ENCODE data around the gene HTR5A.
A peak's percentile ranks its signal among the peaks of the same experiment; 100 is the strongest.
"Not testable (repeated sequence)": the region's sequence is repeated elsewhere in the genome, so short reads cannot be mapped to it uniquely, and the experiment has no call there.

Gene HTR5A

DNA sequence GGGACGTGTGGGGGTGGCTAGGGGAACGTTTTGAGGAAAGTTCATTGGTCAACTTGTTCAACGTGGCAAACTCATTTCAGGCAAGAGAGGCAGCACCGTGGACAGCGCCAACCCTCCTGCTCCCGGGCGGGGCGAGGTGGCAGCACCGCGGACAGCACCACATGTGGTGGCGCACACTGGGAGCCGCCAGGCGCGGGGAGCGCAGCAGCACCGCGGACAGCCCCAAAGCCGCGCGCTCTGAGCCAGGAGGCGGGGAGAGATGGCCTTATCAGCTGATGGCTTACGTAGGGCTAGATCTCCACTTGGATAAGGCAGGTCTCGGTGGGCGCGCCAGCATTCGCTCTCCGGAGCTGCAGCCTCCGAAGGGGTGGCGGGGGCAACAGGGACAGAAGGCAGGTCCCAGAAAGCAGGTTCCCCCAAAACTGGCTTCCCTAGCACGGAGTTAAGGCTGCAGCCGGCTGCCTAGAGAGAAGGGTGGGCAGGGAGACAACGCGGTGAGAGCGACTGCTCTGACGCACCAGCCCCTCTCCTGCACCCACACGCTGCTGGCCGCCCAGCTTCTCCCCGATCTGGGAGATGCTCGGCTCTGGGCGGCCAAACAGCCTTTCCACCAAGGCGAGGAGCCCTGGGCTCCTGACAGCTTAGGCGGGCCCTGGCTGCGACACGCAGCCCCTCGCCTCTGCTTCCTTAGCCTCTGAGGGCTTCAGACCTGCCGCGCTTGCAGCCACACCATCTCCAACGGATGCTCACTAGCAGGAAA, at the start of gene HTR5A:
HTR5A (plus strand) TSS at position 333 of the 760 bp plus-strand sequence. CDS start 576 bp downstream, outside the sequence.
- peak; percentile 74 for DNase-seq

DNA sequence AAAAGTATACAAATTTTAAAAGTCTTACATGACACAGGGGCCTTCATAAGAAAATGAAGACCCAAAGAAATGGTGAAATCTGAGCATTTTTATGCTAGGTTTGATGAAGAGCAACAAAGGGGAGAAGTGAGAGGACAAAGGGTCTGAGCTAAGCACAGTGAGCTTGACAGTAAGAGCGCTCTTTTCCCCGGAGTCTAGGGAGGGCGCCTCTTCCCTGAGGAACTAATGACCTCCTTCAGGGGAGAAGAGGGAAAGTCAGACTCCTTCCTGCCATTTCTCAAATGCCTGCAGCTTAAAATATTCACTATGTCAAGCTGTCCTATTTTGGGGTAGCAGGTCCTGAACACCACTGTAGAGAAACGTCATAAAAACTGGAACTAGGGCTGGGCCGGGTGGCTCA, 49.1 kb upstream of the HTR5A start:
- DNase-seq, result no peak

DNA sequence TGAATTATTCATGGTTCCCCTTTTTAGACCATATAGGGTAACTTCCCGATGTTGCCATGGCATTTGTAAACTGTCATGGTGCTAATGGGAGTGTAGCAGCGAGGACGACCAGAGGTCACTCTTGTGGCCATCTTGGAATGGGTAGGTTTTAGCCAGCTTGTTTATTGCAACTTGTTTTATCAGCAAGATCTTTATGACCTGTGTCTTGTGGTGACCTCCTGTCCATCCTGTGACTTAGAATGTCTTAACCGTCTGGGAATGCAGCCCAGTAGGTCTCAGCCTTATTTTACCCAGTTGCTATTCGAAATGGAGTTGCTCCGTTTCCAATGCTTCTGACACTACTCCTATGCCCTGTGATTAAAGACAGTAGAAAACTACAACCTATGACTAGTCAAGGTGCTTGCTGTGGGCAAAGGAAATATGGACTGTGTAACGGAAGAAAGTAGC, 48.4 kb upstream of the HTR5A start:
- no peak for DNase-seq

DNA sequence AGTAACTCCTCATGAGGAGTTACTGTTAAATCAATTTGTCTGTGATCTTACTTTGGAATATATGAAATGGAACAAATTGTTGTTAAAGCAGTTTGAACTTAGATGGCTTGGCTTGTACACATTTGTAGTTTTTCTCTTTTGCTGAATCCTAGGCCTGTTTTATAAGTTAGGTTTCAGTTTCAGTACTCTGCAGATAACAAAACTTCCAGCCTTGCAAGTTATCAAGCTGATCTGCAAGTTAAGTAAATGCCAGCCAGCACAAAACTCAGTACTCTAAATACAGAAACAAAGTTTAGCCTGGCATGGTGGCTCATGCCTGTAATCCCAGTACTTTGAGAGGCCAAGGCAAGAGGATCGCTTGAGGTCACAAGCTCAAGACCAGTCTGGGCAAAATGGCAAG, 42.2 kb upstream of the HTR5A start:
- DNase-seq, result no peak

DNA sequence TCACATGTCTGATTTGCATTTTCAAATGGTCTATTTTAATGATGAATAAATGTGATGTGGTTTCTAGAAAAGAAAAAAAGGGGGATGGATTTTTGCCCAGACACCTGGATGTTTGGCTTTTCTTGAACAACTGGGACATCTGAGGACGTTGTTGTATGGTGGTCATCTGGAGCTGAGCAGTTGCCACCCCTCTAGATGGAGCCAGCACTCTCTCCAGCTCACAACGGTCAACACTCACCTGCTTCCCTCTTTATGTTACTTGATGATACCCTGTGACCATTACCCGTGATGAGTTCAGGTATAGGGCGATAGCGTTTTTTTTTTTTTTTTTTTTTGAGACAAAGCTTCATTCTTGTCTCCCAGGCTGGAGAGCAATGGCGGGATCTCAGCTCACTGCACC, 37.1 kb upstream of the HTR5A start:
- no peak for DNase-seq

DNA sequence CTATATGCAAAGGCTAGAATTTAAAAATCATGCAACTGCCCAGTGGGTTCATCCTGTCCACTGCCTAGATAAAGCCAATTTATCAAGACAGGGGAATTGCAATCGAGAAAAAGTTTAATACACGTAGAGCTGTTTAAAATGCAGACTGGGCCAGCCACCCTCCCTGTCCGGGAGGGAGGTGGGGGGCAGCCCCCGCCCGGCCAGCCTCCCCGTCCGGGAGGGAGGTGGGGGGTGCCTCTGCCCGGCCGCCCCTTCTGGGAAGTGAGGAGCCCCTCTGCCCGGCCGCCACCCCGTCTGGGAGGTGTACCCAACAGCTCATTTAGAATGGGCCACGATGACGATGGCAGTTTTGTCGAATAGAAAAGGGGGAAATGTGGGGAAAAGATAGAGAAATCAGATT, 35.6 kb upstream of the HTR5A start:
- not testable (repeated sequence) for DNase-seq

DNA sequence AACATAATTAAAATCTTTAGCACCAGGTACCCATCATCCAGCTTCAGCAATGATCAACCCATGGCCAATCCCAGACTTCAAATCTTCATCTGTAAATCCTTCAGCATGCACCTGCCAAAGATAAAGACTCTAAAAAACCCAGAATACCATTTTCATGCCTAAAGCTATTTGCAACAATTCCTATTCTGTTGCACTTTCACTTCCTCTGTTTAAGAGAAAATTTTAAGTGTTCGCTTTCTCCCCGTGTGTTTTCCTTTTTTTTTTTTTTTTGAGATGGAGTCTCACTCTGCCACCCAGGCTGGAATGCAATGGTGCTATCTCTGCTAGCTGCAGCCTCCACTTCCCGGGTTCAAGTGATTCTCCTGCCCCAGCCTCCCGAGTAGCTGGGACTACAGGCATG, 31.8 kb upstream of the HTR5A start:
- no peak for DNase-seq

DNA sequence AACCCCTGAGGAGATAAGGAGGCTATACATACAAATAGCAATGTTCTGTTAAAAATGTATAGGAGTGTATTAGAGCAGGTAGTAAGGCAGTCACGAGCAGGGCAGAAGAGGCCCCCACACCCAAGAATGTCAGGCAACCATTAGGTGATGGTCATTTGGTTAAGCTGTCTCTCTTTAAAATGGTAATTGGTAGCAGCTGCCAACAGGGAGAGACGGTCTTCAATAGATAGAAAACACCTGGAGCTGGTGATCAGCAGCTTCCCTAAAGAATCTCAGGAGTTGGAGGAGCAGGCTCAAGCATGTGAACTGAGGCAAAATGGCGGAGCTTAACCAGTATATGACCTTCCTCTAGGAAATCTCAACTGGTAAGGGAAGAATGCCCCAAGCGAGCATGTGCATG, 26.4 kb upstream of the HTR5A start:
- DNase-seq, result no peak

DNA sequence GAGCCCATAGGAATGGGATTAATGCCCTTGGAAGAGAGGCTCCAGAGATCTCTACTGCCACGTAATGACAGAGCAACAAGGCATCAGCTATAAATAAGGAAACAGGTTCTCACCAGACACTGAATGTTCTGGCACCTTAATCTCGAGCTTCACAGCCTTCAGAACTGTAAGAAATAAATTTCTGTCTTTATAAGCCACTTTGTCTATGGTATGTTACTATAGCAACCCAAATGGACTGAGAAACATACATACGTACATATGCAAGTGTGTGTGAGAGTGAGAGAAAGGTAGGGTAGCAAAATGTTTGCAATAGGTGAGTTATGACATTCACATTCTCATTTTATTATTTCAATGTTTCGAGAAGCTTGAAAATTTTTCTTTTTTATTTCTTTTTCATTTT, 22.1 kb upstream of the HTR5A start:
- DNase-seq, result no peak

DNA sequence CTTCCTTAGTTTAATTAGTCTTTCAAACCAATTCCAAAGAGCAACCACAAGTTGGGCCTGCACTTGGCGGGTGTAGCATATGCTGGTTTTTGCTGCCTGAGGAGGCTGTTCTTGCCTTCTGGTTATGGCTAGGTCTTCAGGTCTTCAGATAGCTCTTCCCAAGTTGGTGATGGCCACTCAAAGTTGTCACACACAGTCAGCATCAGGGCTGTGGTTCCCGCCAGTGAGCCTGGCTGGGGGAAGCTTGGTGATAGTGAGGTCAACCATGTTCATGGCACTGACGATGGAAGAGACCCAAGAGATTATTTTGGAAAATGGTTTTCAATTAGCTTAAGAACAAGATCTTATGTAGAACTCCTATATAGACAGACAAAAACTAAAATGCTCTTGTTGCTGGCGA, 18.8 kb upstream of the HTR5A start:
- DNase-seq, result no peak

DNA sequence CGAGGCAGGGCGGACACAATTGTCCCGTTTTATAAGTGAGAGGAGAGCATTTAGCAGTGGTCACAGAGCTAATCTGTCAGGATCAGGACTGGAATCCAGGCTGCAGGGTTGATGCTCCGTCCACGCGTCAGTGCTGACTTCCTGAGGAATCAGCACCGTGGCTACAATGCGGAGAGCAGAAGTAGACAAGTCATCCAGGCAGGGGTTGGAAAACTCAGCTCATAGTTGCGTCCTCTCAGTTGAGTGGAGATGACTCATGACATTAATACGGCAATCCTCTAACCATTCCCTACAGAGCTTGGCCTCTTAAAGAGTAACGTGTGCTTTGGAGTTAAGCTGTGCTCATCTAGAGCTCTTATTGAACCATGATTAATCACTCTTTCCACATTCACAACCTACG, 17.1 kb upstream of the HTR5A start:
- no peak for DNase-seq

DNA sequence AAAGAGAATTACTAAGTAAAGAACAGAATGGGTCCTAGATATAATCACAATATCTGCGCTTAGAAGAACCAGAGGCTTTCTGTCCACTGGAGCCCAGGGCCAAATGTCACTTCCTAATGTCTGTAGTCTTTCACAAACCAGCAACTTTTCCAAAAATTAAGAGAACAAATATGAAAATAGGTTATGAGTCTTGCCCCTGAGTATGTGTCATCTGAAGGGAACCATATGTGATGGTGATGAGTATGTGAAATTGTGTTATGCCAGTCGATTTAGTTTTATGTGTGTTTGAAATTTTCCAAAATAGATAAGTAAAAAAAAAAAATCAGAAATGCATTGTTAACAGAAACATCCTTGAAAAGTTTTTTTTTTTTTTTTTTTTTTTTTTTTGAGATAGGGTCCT, 15.4 kb upstream of the HTR5A start:
- DNase-seq, result no peak

DNA sequence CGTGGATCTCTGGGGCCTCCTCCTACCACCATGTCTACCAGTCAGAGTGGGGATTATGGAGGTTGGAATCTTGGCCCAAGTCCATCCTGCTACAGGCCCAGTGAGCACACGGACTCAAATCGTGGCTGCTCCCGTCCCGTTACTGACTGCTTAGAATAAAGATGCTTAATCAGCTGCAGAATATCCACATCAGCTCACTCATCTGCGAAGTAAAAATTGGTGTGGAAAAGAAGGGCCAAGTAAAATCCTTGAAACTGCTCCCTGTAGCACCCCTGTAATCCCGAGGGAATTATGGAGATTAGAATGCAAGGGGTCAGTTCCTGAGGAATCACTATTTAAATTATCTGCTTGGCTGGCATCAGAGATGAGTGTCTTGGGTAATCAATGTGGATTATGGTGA, 13.0 kb upstream of the HTR5A start:
- DNase-seq, result no peak

DNA sequence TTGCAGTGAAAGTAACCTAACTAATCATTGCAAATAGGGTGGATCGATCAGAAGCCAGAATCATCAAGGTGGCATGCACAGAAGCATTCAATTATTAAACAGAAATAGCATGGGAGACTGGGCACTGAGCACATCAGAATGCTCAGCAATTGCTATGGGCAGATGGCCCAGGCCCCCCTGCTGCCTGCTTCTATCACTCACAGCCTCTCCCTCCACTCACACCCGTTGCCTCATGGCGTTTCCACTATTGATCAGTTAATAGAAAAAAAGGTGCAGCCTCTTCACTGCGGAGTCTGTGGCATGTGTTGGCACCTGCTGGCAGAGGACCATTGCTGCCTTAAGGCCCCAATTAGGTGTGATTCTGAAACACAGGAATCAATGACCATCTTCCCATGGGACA, 11.2 kb upstream of the HTR5A start:
- DNase-seq, result no peak

DNA sequence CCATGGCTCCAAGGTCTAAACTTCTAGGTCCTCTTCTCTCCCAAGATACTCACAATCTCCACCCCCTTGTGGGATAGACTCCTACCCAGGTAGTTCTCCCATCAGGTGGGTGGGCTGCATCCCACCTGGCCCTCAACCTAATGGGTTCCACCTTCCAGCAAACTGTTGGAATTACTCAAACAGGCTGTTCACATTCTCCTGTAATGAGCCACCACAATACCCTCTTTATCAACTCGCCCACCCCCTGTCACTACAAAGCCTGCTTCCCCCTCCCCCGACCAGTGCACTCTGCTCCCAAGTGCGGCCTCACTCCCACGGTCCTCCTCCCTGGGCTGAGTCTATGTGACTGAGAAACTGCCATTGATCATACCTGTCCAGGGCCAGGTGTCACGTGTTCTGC, 10.4 kb upstream of the HTR5A start:
- no peak for DNase-seq

DNA sequence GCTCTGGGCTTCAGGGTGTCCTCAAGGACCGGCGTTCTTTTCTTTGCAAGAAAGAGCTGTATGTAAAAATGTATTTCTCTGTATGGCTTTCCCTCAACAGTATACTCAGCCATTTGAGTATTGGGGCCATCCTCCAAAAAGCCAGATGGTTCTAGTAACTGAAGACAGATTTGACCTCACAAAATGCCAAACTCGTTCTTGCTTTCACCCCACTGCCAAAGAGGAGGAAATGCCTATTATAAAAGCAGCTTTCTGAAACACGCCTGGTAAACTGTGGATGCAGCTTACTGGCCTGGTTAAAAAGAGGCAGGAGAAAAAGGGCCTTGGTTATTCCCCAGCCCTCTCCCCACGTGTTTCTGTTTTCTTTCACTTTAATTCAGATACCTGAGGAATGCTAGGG, 7.7 kb upstream of the HTR5A start:
- no peak for DNase-seq

DNA sequence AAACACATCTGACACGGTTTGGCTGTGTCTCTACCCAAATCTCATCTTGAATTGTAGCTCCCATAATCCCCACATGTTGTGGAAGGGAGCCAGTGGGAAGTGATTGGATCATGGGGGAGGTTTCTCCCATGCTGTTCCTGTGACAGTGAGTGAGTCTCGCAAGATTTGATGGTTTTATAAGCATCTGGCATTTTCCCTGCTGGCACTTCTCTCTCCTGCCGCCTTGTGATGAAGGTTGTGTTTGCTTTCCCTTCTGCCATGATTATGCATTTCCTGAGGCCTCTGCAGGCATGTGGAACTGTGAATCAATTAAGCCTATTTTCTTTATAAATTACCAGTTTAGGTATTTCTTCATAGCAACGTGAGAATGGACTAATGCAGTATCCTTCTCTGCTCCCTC, 5.9 kb upstream of the HTR5A start:
- DNase-seq, result no peak

DNA sequence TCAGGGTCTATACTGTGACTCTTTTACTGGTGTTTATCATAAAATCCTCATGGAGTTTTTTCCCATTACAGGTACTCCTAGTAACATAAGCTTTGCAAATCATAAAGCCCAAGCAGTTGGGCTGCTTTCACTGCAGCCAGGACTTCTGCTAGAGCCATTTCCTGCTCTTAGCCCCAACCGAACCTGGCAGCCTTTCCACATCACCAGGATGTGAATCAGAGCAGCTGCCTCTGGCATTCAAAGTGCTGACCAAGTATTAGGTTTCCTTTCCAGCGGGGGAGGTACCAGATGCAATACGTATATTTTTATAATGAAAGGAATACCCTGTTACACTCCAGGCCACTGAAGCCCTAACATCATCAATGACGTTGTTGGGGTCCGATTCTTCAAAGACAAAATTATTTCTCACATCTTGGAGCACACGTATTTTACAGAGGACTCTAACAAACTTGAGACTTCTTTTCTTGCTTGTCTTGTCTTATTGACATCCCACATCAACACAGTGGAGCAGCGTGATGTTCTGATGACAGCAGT, 3.6 kb upstream of the HTR5A start:
- DNase-seq, result no peak

DNA sequence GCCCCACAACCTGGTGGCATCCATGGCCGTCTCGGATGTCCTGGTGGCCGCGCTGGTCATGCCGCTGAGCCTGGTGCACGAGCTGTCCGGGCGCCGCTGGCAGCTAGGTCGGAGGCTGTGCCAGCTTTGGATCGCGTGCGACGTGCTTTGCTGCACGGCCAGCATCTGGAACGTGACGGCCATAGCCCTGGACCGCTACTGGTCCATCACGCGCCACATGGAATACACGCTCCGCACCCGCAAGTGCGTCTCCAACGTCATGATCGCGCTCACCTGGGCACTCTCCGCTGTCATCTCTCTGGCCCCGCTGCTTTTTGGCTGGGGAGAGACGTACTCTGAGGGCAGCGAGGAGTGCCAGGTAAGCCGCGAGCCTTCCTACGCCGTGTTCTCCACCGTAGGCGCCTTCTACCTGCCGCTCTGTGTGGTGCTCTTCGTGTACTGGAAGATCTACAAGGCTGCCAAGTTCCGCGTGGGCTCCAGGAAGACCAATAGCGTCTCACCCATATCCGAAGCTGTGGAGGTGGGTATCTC, 1.1 kb downstream of the HTR5A start:
- DNase-seq, result no peak

DNA sequence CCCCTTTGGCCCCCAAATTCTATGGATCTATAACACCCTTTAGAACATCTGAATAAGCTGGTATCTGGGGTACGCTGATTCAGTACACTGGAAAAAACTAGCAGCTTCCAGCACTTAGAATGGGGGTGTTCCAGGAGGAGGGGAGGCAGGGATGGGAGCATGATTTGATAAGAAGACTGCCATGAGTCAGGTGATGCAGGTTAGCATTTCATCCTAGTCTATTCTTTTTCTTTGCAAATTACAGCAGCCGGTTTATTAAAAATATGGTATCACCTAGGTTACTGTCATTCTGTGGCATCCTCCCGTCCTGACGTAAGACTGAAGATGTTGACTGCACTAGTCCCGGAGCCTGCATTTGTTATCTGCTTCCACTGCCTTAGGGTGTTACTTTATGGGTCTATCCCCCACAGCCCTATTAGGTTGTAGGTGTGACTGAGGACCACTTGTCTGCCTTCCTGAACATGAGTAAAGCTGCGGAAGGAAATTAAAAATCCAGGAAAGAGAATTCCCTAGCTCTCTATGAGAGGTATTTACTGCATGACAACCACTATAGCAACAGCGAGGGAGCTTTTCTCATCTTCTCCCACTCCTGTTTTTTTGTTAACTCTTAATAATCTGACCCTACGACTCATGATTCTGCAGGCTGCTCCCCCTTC, 1.9 kb downstream of the HTR5A start:
- no peak for DNase-seq

DNA sequence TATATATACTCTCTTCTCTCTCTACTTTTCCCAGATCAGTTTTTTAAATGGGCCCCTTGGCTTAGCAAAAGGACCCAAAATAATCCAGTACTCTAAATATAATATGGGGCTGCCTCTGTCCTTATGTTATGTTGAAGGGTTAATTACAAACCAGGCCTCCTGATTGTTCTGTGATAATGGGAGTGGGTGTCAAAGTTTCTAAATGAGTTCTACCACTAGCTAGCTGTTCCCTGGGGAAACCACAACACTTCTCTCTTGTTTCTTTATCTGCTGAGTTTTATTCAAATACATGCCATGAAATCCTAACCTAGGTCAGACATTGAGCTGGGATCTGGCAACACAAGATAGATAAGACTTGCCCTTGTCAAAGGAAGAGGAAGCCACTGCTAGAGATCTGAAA, 3.8 kb downstream of the HTR5A start:
- DNase-seq, result no peak

DNA sequence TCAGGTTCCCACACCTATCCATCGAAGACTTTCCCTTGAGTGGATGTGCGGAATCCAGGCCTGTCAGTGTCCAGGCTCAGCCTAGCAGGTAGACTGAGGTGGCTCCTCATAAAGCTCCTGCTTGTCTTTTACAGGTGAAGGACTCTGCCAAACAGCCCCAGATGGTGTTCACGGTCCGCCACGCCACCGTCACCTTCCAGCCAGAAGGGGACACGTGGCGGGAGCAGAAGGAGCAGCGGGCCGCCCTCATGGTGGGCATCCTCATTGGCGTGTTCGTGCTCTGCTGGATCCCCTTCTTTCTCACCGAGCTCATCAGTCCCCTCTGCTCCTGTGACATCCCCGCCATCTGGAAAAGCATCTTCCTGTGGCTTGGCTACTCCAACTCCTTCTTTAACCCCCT, 13.9 kb downstream of the HTR5A start:
- DNase-seq, result no peak

DNA sequence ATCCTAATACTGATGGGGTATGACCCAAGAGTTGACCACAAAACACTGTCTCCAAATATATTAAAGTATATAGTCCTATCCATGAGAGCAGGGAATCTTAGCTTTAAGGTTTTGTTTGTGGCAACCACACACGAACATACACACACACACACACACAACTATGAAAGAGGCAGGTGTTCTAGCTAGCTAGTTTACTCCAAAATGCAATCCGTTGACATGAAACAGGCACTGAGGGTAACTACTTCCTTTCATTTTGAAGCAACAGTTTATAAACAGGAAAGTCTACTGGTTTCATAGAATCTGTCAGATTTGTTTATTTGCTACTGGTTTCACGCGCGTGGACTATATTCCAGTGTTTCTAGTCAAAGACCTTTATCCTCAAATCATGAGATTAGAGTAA, 14.8 kb downstream of the HTR5A start:
- DNase-seq, result no peak

DNA sequence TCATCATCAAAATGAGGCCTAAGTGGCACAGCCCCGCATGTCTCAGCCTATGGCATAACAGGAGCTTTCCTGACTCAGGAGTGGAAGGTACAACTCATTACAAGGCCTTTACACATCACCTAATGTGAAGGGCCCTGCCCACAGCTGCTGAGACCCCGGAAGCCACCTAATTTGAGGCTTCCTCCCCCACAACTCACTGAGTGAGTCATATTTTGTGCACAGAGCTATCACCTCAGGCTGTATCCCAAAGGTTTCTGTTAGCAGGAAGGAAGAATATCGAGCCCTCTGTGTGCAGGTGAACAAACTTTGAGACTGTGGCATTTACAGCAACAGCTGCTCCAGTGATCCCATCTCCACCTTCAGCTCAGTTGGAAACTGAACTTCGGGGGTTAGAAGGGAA, 20.6 kb downstream of the HTR5A start:
- DNase-seq, result no peak

Measured in CD4-positive, alpha-beta T cell treated with Interleukin-6 for 4 hours (primary cell).